CD14-positive monocyte (primary cell): ENCODE data around the gene MYO7A. TPM values are rescaled to one million over a fixed set of nuclear protein-coding genes. Genes with fewer than 3 reads are reported as not detected.

Experiments used
- DNase-seq, 3 donors: peaks; one replicate each; pipeline ENCODE4 v3.0.0-alpha.2; 2011 to 2022
- H2AFZ ChIP-seq: 2 replicates; pipeline ENCODE4 v1.6.0; 2012; ENCODE audit warnings: mild to moderate bottlenecking, low read depth, low read length, inconsistent platforms; ENCODE audit not compliant: insufficient read depth, poor library complexity, severe bottlenecking
- H3K27ac ChIP-seq, 2 donors: 1 replicate in 1 of 2; 2 replicates in 1 of 2; pipeline ENCODE4 v1.5.1; 2012 to 2013; ENCODE audit warnings: low read length in 2 of 2, control low read depth in 1 of 2, inconsistent platforms in 1 of 2, low read depth in 1 of 2, mild to moderate bottlenecking in 1 of 2
- H3K27me3 ChIP-seq, 2 donors: one replicate each; pipeline versions ENCODE4 v1.6.0 to v1.6.1; 2011 to 2013; ENCODE audit warnings: low read length in 2 of 2; ENCODE audit not compliant: control insufficient read depth in 2 of 2, insufficient read depth in 2 of 2
- H3K36me3 ChIP-seq, 2 donors: replicated peaks in 1 of 2; 1 replicate in 1 of 2; 2 replicates in 1 of 2; pipeline versions ENCODE4 v1.5.1 to v1.6.1; 2012 to 2013; ENCODE audit warnings: low read length in 2 of 2, control low read depth in 1 of 2, inconsistent platforms in 1 of 2, mild to moderate bottlenecking in 1 of 2; ENCODE audit not compliant: insufficient read depth in 2 of 2, control insufficient read depth in 1 of 2
- H3K4me1 ChIP-seq, 2 donors: 1 replicate in 1 of 2; 2 replicates in 1 of 2; pipeline versions ENCODE4 v1.5.1 to v1.6.1; 2012 to 2013; ENCODE audit warnings: low read length in 2 of 2, control low read depth in 1 of 2, inconsistent platforms in 1 of 2, mild to moderate bottlenecking in 1 of 2, moderate library complexity in 1 of 2; ENCODE audit not compliant: insufficient read depth in 2 of 2, control insufficient read depth in 1 of 2
- H3K4me2 ChIP-seq: replicated peaks from 2 replicates; pipeline ENCODE3; 2012; ENCODE audit warnings: low read length, moderate library complexity, mild to moderate bottlenecking; ENCODE audit not compliant: poor library complexity, severe bottlenecking; ENCODE audit errors: extremely low read depth
- H3K4me3 ChIP-seq, 3 experiments: fragments of 200-600 bp in 1 of 3; sonication (generic) in 1 of 3; replicated peaks in 1 of 3; 1 replicate in 2 of 3; 2 replicates in 1 of 3; pipeline ENCODE4 v1.5.1; 2011 to 2013; ENCODE audit warnings: low read length in 3 of 3, mild to moderate bottlenecking in 3 of 3, control low read depth in 2 of 3, low read depth in 2 of 3, inconsistent platforms in 1 of 3, moderate library complexity in 1 of 3
- H3K79me2 ChIP-seq: 2 replicates; pipeline ENCODE4 v1.6.0; 2012; ENCODE audit warnings: mild to moderate bottlenecking, control low read depth, inconsistent platforms, low read length, moderate library complexity; ENCODE audit not compliant: insufficient read depth
- H3K9ac ChIP-seq: 2 replicates; pipeline ENCODE4 v1.6.0; 2017; ENCODE audit warnings: low read length, mild to moderate bottlenecking; ENCODE audit not compliant: insufficient read depth, poor library complexity, severe bottlenecking
- H3K9me3 ChIP-seq, 2 donors: replicated peaks in 1 of 2; 1 replicate in 1 of 2; 2 replicates in 1 of 2; pipeline versions ENCODE4 v1.5.1 to v1.6.1; 2012 to 2013; ENCODE audit warnings: low read length in 2 of 2, control low read depth in 1 of 2; ENCODE audit not compliant: control insufficient read depth in 1 of 2, insufficient read depth in 1 of 2
- H4K20me1 ChIP-seq: 2 replicates; pipeline ENCODE4 v1.6.0; 2012; ENCODE audit warnings: mild to moderate bottlenecking, low read length, control low read depth, moderate library complexity; ENCODE audit not compliant: insufficient read depth
- H3K27ac Mint-ChIP-seq, 7 donors: one replicate each; pipeline ENCODE4 v1.8.0; 2020; ENCODE audit warnings: mild to moderate bottlenecking in 7 of 7, mixed read lengths in 7 of 7, moderate library complexity in 6 of 7, inconsistent platforms in 2 of 7
- H3K27me3 Mint-ChIP-seq, 3 donors: one replicate each; pipeline ENCODE4 v1.8.0; 2021 to 2022; ENCODE audit warnings: low read depth in 3 of 3, mild to moderate bottlenecking in 3 of 3, mixed read lengths in 3 of 3, moderate library complexity in 3 of 3, inconsistent platforms in 1 of 3
- H3K36me3 Mint-ChIP-seq, 2 donors: one replicate each; pipeline ENCODE4 v1.8.0; 2020; ENCODE audit warnings: mixed read lengths in 2 of 2, inconsistent platforms in 1 of 2, mild to moderate bottlenecking in 1 of 2
- H3K4me1 Mint-ChIP-seq: one replicate; pipeline ENCODE4 v1.8.0; 2020; ENCODE audit warnings: mild to moderate bottlenecking, mixed read lengths
- H3K4me3 Mint-ChIP-seq, 2 donors: one replicate each; pipeline ENCODE4 v1.8.0; 2020; ENCODE audit warnings: mild to moderate bottlenecking in 2 of 2, mixed read lengths in 2 of 2, moderate library complexity in 1 of 2
- H3K9me3 Mint-ChIP-seq, 7 donors: one replicate each; pipeline ENCODE4 v1.8.0; 2020 to 2022; ENCODE audit warnings: mixed read lengths in 7 of 7, mild to moderate bottlenecking in 6 of 7, moderate library complexity in 6 of 7, inconsistent platforms in 2 of 7
- WGBS: methylation state at CpG from one replicate; pipeline ENCODE4 v1.1.5; 2013; ENCODE audit warnings: missing lambda C conversion rate; ENCODE audit not compliant: insufficient coverage; 5-methylcytosine and 5-hydroxymethylcytosine counted together
- intact Hi-C, 2 donors: fragments of 100-400 bp; cut with micrococcal nuclease; formaldehyde crosslinking; loops; one replicate each; pipeline versions ENCODE4 v1.15.0 to v1.15.1; 2023
- polyA plus RNA-seq, 3 donors: library from polyadenylated mRNA; depleted of rRNA in 1 of 3; unstranded in 2 of 3; stranded (reverse) in 1 of 3; fragments of 300-500 nt in 2 of 3; fragments of >200 nt in 1 of 3; fragmentation: Illumina TruSeq in 2 of 3; gene quantifications; 1 replicate in 2 of 3; 2 replicates in 1 of 3; pipeline ENCODE4 v1.2.3, GENCODE V29; 2012 to 2021
- TF ChIP-seq, protein P1 (sequence below): fragments of 200-600 bp; IDR thresholded peaks from one replicate; pipeline ENCODE4 v1.8.0; 2022; ENCODE audit warnings: antibody characterized with exemption, mild to moderate bottlenecking

MYO7A gene
- polyA plus RNA-seq, 3 donors = 3.5 to 7.8 (median 3.6) TPM

DNA sequence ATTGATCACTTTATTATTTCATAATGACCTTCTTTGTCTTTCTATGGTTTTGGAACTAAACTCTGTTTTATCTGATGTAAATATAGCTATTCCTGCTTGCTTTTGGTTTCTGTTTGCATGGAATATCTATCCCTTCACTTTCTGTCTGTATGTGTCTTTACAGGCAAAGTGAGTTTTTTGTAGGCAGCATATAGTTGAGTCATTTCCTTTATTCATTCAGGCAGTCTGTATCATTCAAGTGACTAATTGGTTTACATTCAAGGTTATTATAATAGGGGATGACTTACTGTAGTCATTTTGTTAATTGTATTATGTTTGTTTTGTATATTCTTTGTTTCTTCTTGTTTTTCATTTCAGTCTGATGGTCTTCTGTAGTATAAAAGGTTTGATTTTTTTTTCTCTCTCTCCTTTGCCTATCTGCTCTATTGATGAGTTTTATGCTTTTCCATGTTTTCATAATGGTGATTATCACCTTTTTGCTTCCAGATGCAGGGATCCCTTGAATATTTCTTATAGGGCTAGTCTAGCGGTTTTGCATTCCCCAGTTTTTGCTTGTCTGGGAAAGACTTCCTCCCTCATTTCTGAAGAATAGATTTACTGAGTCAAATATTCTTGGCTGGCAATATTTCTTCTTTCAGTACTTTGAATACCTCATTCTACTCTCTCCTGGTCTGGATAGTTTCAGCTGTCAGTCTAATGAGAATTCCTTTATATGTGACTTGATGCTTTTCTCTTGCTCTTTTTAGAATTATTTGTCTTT is 123.0 kb downstream of the MYO7A start:
- intact Hi-C loops = no loop called here
- Mint-ChIP-seq H3K9me3 (peaks cover 12 to 26% (median 17%) of the 10 kb centered on the region in 7 donors), H3K4me3 (no peak overlapping the region), H3K36me3 (no peaks in the 10 kb centered on the region), H3K4me1 (no peaks in the 10 kb centered on the region), H3K27ac (no peak overlapping the region), H3K27me3 (peaks cover 0 to 2% (median 0%) of the 10 kb centered on the region in 3 donors)
- H3K4me2 ChIP-seq = no peak overlapping the region
- H3K79me2 ChIP-seq = no peaks in the 10 kb centered on the region
- H3K4me3 ChIP-seq = no peak overlapping the region
- H3K27me3 ChIP-seq = no peaks in the 10 kb centered on the region
- no peak overlapping the region for H2AFZ ChIP-seq
- TF ChIP-seq, protein P1, sequence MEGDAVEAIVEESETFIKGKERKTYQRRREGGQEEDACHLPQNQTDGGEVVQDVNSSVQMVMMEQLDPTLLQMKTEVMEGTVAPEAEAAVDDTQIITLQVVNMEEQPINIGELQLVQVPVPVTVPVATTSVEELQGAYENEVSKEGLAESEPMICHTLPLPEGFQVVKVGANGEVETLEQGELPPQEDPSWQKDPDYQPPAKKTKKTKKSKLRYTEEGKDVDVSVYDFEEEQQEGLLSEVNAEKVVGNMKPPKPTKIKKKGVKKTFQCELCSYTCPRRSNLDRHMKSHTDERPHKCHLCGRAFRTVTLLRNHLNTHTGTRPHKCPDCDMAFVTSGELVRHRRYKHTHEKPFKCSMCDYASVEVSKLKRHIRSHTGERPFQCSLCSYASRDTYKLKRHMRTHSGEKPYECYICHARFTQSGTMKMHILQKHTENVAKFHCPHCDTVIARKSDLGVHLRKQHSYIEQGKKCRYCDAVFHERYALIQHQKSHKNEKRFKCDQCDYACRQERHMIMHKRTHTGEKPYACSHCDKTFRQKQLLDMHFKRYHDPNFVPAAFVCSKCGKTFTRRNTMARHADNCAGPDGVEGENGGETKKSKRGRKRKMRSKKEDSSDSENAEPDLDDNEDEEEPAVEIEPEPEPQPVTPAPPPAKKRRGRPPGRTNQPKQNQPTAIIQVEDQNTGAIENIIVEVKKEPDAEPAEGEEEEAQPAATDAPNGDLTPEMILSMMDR = no peak
- no peaks in the 10 kb centered on the region for H4K20me1 ChIP-seq
- peaks cover 5 to 17% of the 10 kb centered on the region in 2 donors for H3K9me3 ChIP-seq
- no peak overlapping the region for H3K27ac ChIP-seq
- WGBS = no CpG with 5 or more reads among the region's 1 CpG
- DNase-seq = no peak
- no peaks in the 10 kb centered on the region for H3K4me1 ChIP-seq
- no peak overlapping the region for H3K9ac ChIP-seq
- no peaks in the 10 kb centered on the region for H3K36me3 ChIP-seq

DNA sequence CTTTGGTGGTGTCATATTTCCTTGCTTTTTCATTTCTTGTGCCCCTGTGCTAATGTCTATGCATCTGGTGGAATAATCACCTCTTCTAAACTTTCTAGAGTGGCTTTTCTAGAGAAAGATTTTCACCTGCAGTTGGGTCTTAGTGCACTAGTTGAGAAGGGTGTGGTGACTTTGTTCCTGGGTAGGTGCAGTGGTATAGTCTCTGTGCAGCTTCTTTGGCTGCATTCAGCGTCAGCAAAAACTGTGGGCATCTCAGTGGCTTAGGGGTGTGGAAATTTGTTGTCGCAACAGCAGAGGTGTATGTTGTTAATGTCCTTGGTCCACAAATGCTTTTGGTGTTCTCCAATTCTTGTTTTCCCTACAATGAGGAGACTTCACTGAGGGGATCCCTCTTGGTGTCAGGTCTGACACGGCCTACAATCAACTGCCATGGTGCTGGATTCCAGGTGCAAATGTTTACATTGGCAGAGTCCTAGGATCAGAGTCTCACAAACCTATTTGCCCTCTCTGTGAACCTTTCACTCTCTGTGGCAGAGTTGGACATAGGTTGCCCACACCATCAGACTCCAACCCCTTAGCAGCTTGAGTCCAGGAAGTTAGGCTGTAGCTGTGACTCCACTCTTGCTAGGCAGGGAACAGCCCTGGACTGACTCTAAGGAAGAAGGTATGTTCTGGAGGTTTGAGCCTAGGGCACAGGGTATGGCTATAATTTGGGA is 124.7 kb downstream of the MYO7A start:
- Histone ChIP-seq H3K4me3 (no peak overlapping the region), H3K36me3 (no peaks in the 10 kb centered on the region), H3K9me3 (peaks cover 5 to 17% of the 10 kb centered on the region in 2 donors), H2AFZ (no peak overlapping the region), H4K20me1 (no peaks in the 10 kb centered on the region), H3K9ac (no peak overlapping the region), H3K27ac (no peak overlapping the region), H3K4me1 (no peaks in the 10 kb centered on the region), H3K4me2 (no peak overlapping the region), H3K79me2 (no peaks in the 10 kb centered on the region), H3K27me3 (no peaks in the 10 kb centered on the region)
- Mint-ChIP-seq H3K4me3 (no peak overlapping the region), H3K27me3 (peaks cover 0 to 2% (median 0%) of the 10 kb centered on the region in 3 donors), H3K4me1 (no peaks in the 10 kb centered on the region), H3K27ac (no peak overlapping the region), H3K36me3 (no peaks in the 10 kb centered on the region), H3K9me3 (peaks cover 12 to 26% (median 17%) of the 10 kb centered on the region in 7 donors)
- intact Hi-C loops = no loop called here
- DNase-seq = no peak
- WGBS = 100% methylated on average over 3 of the region's 3 CpGs
- TF ChIP-seq, protein P1 = no peak
